Natural killer cell (primary cell): ENCODE measurements around the gene AP3D1. TPM values are rescaled to one million over a fixed set of nuclear protein-coding genes. Genes with fewer than 3 reads are reported as not detected.
A peak's percentile ranks its signal among the peaks of the same experiment; 100 is the strongest.
"Not testable (repeated sequence)": the region's sequence is repeated elsewhere in the genome, so short reads cannot be mapped to it uniquely, and the experiment has no call there.

Experiments
- ATAC-seq, 3 donors: fragments of 150-1000 bp in 2 of 3; fragments of 200-7000 bp in 1 of 3; cut with Tn5 transposase; 1 replicate in 1 of 3; 2 replicates in 2 of 3; pipeline ENCODE4 v1.10.0; 2021; ENCODE audit warnings: mild to moderate bottlenecking in 2 of 3, moderate library complexity in 2 of 3
- DNase-seq, 2 donors: peaks; one replicate each; pipeline versions ENCODE4 v3.0.0 to v3.0.0-alpha.2; 2013 to 2021; ENCODE audit warnings: mixed read lengths in 1 of 2
- H3K27ac ChIP-seq: one replicate; pipeline ENCODE4 v1.5.1; 2013; ENCODE audit warnings: mild to moderate bottlenecking, low read length
- H3K27me3 ChIP-seq: one replicate; pipeline ENCODE4 v1.6.1; 2013; ENCODE audit warnings: low read length; ENCODE audit not compliant: control insufficient read depth, insufficient read depth
- H3K36me3 ChIP-seq: one replicate; pipeline ENCODE4 v1.6.1; 2013; ENCODE audit warnings: low read length; ENCODE audit not compliant: control insufficient read depth, insufficient read depth
- H3K4me1 ChIP-seq: one replicate; pipeline ENCODE4 v1.6.1; 2013; ENCODE audit warnings: low read length; ENCODE audit not compliant: control insufficient read depth, insufficient read depth
- H3K4me3 ChIP-seq: one replicate; pipeline ENCODE4 v1.5.1; 2013; ENCODE audit warnings: low read length
- H3K9me3 ChIP-seq: one replicate; pipeline ENCODE4 v1.6.1; 2013; ENCODE audit warnings: low read length; ENCODE audit not compliant: control insufficient read depth, insufficient read depth
- H3K27ac Mint-ChIP-seq, 2 donors: one replicate each; pipeline ENCODE4 v1.8.0; 2022; ENCODE audit warnings: mild to moderate bottlenecking in 2 of 2, mixed read lengths in 2 of 2, moderate library complexity in 1 of 2
- H3K27me3 Mint-ChIP-seq, 2 donors: one replicate each; pipeline ENCODE4 v1.8.0; 2022; ENCODE audit warnings: low read depth in 2 of 2, mixed read lengths in 2 of 2
- H3K36me3 Mint-ChIP-seq: one replicate; pipeline ENCODE4 v1.8.0; 2022; ENCODE audit warnings: mixed read lengths
- H3K4me1 Mint-ChIP-seq, 2 donors: one replicate each; pipeline ENCODE4 v1.8.0; 2022; ENCODE audit warnings: mixed read lengths in 2 of 2
- H3K4me3 Mint-ChIP-seq: one replicate; pipeline ENCODE4 v1.8.0; 2022; ENCODE audit warnings: mild to moderate bottlenecking, moderate library complexity, mixed read lengths
- H3K9me3 Mint-ChIP-seq, 2 donors: one replicate each; pipeline ENCODE4 v1.8.0; 2022; ENCODE audit warnings: mixed read lengths in 2 of 2
- WGBS: methylation state at CpG from one replicate; pipeline ENCODE4 v1.1.7; 2013; ENCODE audit warnings: missing lambda C conversion rate; ENCODE audit not compliant: insufficient coverage; 5-methylcytosine and 5-hydroxymethylcytosine counted together
- intact Hi-C: fragments of 100-400 bp; cut with micrococcal nuclease; formaldehyde crosslinking; loops from one replicate; pipeline ENCODE4 v1.14.2; 2022
- total RNA-seq, 4 donors: library from RNA; stranded (reverse); fragments of 120-200 nt in 1 of 4; gene quantifications; one replicate each; pipeline versions ENCODE4 v1.2.3 to v1.2.4, GENCODE V29; 2013 to 2022
- TF ChIP-seq, protein P1 (sequence below): fragments of 200-600 bp; IDR thresholded peaks from one replicate; pipeline ENCODE4 v1.8.0; 2022; ENCODE audit warnings: antibody characterized with exemption

AP3D1 gene
- total RNA-seq, 3 donors from 2014 or later (not counting 1 experiment from before 2014, with no cell fraction given), result 74.6 to 93.1 (median 87.5) TPM

DNA sequence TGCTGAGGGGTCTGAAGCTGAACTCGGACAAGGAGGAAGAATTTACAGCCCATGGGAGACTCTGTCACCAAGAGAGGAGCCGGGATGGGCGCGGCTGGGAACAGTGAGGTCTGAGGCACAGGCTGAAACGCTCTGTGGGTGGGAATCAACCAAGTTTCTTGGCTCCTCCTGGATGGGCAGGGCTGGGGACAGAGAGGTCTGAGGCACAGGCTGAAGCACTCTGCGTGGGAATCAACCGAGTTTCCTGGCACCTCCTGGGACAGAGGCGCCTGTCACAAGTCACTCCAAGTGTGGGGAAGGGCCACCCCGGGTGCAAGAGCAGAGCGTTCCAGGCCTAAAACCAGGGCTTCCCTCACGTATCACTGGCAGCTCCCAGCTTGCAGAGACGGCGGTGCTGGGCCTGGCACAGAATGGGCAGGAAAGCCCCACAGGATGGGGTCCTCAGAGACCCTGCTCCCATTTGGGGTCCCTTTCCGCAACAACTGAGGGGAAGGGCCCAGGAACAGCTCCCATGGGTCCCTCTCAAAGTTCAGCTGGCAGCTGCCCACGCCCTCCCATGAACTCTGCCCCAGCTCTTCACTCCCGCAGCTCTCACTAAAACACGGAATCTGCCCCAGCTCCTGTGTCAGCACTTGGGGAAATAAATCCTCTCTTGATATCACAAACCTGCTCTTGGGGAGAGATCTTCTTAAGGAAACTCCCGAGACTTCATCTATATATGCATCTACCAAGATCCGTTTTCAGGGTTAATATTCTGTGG is 18.5 kb downstream of the AP3D1 start:
- Mint-ChIP-seq H3K36me3 (no peaks in the 10 kb centered on the region), H3K9me3 (no peaks in the 10 kb centered on the region), H3K27ac (peak overlapping the region in 1 of 2 donors; percentile 58), H3K4me1 (no peaks in the 10 kb centered on the region), H3K4me3 (no peak overlapping the region), H3K27me3 (no peaks in the 10 kb centered on the region)
- H3K27ac ChIP-seq, result no peak overlapping the region
- H3K4me3 ChIP-seq, result no peak overlapping the region
- intact Hi-C loops, result no loop called here
- TF ChIP-seq, protein P1, sequence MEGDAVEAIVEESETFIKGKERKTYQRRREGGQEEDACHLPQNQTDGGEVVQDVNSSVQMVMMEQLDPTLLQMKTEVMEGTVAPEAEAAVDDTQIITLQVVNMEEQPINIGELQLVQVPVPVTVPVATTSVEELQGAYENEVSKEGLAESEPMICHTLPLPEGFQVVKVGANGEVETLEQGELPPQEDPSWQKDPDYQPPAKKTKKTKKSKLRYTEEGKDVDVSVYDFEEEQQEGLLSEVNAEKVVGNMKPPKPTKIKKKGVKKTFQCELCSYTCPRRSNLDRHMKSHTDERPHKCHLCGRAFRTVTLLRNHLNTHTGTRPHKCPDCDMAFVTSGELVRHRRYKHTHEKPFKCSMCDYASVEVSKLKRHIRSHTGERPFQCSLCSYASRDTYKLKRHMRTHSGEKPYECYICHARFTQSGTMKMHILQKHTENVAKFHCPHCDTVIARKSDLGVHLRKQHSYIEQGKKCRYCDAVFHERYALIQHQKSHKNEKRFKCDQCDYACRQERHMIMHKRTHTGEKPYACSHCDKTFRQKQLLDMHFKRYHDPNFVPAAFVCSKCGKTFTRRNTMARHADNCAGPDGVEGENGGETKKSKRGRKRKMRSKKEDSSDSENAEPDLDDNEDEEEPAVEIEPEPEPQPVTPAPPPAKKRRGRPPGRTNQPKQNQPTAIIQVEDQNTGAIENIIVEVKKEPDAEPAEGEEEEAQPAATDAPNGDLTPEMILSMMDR, result no peak
- 97% methylated on average over 19 of the region's 19 CpGs for WGBS
- no peaks in the 10 kb centered on the region for H3K27me3 ChIP-seq
- no peaks in the 10 kb centered on the region for H3K4me1 ChIP-seq
- H3K36me3 ChIP-seq, result peaks cover 40% of the 10 kb centered on the region
- DNase-seq (no peak), ATAC-seq (no peak)
- no peaks in the 10 kb centered on the region for H3K9me3 ChIP-seq

DNA sequence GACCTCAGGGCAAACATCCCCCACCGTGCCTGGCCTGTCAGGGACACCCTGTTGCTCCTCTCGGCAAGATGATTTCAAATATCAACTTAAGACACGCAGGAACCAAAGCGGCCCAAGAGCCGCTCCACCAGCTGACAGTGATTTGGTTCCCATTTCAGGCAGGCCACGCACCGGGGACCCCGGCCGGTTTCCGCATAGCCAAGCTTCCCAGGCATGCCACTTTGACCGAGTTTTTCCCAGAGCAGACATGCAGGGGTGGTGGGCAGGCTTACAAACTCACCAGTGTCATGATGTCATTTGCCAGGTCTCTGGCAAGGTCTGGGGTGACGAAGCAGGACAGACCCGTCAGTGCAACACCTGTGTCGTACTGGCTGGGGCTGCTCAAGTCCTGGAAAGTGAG is 19.2 kb downstream of the AP3D1 start:
- intact Hi-C loops, result no loop called here
- no peaks in the 10 kb centered on the region for H3K27me3 ChIP-seq
- peaks cover 44% of the 10 kb centered on the region for H3K36me3 ChIP-seq
- Mint-ChIP-seq H3K4me1 (no peaks in the 10 kb centered on the region), H3K9me3 (no peaks in the 10 kb centered on the region), H3K36me3 (no peaks in the 10 kb centered on the region), H3K4me3 (no peak overlapping the region), H3K27me3 (no peaks in the 10 kb centered on the region), H3K27ac (no peak overlapping the region)
- WGBS, result 97% methylated on average over 14 of the region's 14 CpGs
- H3K9me3 ChIP-seq, result no peaks in the 10 kb centered on the region
- no peak overlapping the region for H3K27ac ChIP-seq
- DNase-seq (no peak), ATAC-seq (no peak)
- no peaks in the 10 kb centered on the region for H3K4me1 ChIP-seq
- no peak overlapping the region for H3K4me3 ChIP-seq
- TF ChIP-seq, protein P1, result no peak

DNA sequence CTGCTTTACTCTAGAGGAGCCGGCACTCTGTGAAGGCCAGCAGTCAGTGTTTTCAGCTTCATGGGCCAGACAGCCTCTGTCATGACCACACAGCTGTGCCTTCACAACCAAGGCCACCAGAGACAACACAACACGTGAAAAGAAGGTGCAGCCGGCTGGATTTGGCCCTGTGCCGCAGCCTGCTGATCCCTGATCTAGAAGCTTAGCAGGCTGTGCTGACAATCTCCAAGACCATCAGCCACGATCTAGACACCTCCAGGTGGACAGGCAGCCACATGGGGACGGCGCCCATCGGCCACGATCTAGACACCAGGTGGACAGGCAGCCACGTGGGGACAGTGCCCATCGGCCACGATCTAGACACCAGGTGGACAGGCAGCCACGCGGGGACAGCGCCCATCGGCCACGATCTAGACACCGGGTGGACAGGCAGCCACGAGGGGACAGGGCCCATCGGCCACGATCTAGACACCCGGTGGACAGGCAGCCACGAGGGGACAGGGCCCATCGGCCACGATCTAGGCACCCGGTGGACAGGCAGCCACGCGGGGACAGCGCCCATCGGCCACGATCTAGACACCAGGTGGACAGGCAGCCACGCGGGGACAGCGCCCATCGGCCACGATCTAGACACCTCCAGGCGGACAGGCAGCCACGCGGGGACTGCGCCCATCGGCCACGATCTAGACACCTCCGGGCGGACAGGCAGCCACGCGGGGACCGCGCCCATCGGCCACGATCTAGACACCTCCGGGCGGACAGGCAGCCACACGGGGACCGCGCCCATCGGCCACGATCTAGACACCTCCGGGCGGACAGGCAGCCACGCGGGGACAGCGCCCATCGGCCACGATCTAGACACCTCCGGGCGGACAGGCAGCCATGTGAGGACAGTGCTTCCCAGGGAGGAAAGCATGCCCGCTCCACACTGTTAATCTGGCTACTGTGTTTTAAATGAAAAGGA is 20.1 kb downstream of the AP3D1 start:
- H3K9me3 ChIP-seq, H3K4me3 ChIP-seq, ATAC-seq, H3K27ac ChIP-seq, H3K27me3 Mint-ChIP-seq, DNase-seq, H3K27me3 ChIP-seq, H3K4me1 Mint-ChIP-seq, H3K4me3 Mint-ChIP-seq, H3K4me1 ChIP-seq, H3K9me3 Mint-ChIP-seq, H3K36me3 Mint-ChIP-seq, intact Hi-C loops, H3K27ac Mint-ChIP-seq: not testable (repeated sequence)
- WGBS, result 90% methylated on average over 67 of the region's 67 CpGs
- peaks cover 38% of the 10 kb centered on the region for H3K36me3 ChIP-seq
